Dendritic cell treated with granulocyte-macrophage colony-stimulating factor and Interleukin-4, amounts not matched to agents 40 ng/mL and 50 ng/mL, for 4 days (primary cell): ENCODE results near the gene TPGS1.

Experiments
- H3K27ac Mint-ChIP-seq: one replicate; pipeline ENCODE4 v1.8.0; 2022; ENCODE audit warnings: mild to moderate bottlenecking, mixed read lengths
- H3K27me3 Mint-ChIP-seq: one replicate; pipeline ENCODE4 v1.8.0; 2022; ENCODE audit warnings: mild to moderate bottlenecking, mixed read lengths
- H3K36me3 Mint-ChIP-seq: one replicate; pipeline ENCODE4 v1.8.0; 2022; ENCODE audit warnings: low read depth, mixed read lengths
- H3K4me1 Mint-ChIP-seq: one replicate; pipeline ENCODE4 v1.8.0; 2022; ENCODE audit warnings: low read depth, mixed read lengths
- H3K4me3 Mint-ChIP-seq: one replicate; pipeline ENCODE4 v1.8.0; 2022; ENCODE audit warnings: mild to moderate bottlenecking, moderate library complexity, mixed read lengths
- H3K9me3 Mint-ChIP-seq: one replicate; pipeline ENCODE4 v1.8.0; 2022; ENCODE audit warnings: mixed read lengths
- intact Hi-C: fragments of 100-400 bp; cut with micrococcal nuclease; formaldehyde crosslinking; loops from one replicate; pipeline ENCODE4 v1.15.0; 2022

Gene TPGS1

GRCh38 chr19:531009-531752 lies 23.9 kb downstream of the TPGS1 start:
- Mint-ChIP-seq H3K27ac (peak overlapping the region; percentile 82), H3K4me1 (peaks cover 46% of the 10 kb centered on the region), H3K27me3 (peaks cover 12% of the 10 kb centered on the region), H3K9me3 (no peaks in the 10 kb centered on the region), H3K4me3 (peak overlapping the region; percentile 92), H3K36me3 (peaks cover 33% of the 10 kb centered on the region)
- intact Hi-C loops, result loop anchor here (5.0 kb wide), 1 partner anchor 41 kb away; the partner anchor contains the start of gene BSG

- Mint-ChIP-seq H3K27ac (peak within 1 kb of the TSS; percentile 82), H3K4me3 (peak within 1 kb of the TSS; percentile 92), H3K27me3 (peaks cover 8% of the 10 kb centered on the region), H3K9me3 (no peaks in the 10 kb centered on the region), H3K36me3 (peaks cover 41% of the 10 kb centered on the region), H3K4me1 (peaks cover 46% of the 10 kb centered on the region)
- intact Hi-C loops, result loop anchor here (5.0 kb wide), 1 partner anchor 40 kb away; the partner anchor contains the start of gene BSG
These were observed 24.7 kb downstream of the TPGS1 start, which contains the start of gene CDC34 for GRCh38 chr19:531753-532560. CDC34 (plus strand) TSS chr19:531760; CDS start chr19:531932, 172 bp downstream.

GRCh38 chr19:532561-533363 lies 25.5 kb downstream of the TPGS1 start:
- H3K4me1 Mint-ChIP-seq, result peaks cover 46% of the 10 kb centered on the region
- peaks cover 49% of the 10 kb centered on the region for H3K36me3 Mint-ChIP-seq
- peaks cover 4% of the 10 kb centered on the region for H3K27me3 Mint-ChIP-seq
- no peaks in the 10 kb centered on the region for H3K9me3 Mint-ChIP-seq
- peak overlapping the region; percentile 82 for H3K27ac Mint-ChIP-seq
- peak overlapping the region; percentile 92 for H3K4me3 Mint-ChIP-seq
- intact Hi-C loops, result loop anchor here (5.0 kb wide), 1 partner anchor 40 kb away; the partner anchor contains the start of gene BSG

- peaks cover 42% of the 10 kb centered on the region for H3K4me1 Mint-ChIP-seq
- H3K9me3 Mint-ChIP-seq, result no peaks in the 10 kb centered on the region
- intact Hi-C loops, result loop anchor here (5.0 kb wide), 1 partner anchor 39 kb away; the partner anchor contains the start of gene BSG
- H3K27me3 Mint-ChIP-seq, result no peaks in the 10 kb centered on the region
- peaks cover 57% of the 10 kb centered on the region for H3K36me3 Mint-ChIP-seq
- H3K4me3 Mint-ChIP-seq, result peak overlapping the region; percentile 92
- H3K27ac Mint-ChIP-seq, result peak overlapping the region; percentile 82
These were observed 26.2 kb downstream of the TPGS1 start for GRCh38 chr19:533364-534058.

GRCh38 chr19:534088-534487 lies 26.8 kb downstream of the TPGS1 start:
- Mint-ChIP-seq H3K9me3 (no peaks in the 10 kb centered on the region), H3K36me3 (peaks cover 63% of the 10 kb centered on the region), H3K27me3 (no peaks in the 10 kb centered on the region), H3K4me1 (peaks cover 39% of the 10 kb centered on the region), H3K27ac (peak overlapping the region; percentile 82), H3K4me3 (peak overlapping the region; percentile 23)
- intact Hi-C loops, result loop anchor here (5.0 kb wide), 1 partner anchor 38 kb away; the partner anchor contains the start of gene BSG

- intact Hi-C loops, result no loop called here
- no peaks in the 10 kb centered on the region for H3K27me3 Mint-ChIP-seq
- H3K36me3 Mint-ChIP-seq, result peaks cover 71% of the 10 kb centered on the region
- H3K27ac Mint-ChIP-seq, result peak overlapping the region; percentile 62
- no peaks in the 10 kb centered on the region for H3K9me3 Mint-ChIP-seq
- H3K4me1 Mint-ChIP-seq, result peaks cover 29% of the 10 kb centered on the region
- H3K4me3 Mint-ChIP-seq, result no peak overlapping the region
These were observed 27.9 kb downstream of the TPGS1 start for GRCh38 chr19:535017-535835.

- H3K27me3 Mint-ChIP-seq, result no peaks in the 10 kb centered on the region
- intact Hi-C loops, result no loop called here
- peaks cover 21% of the 10 kb centered on the region for H3K4me1 Mint-ChIP-seq
- H3K9me3 Mint-ChIP-seq, result no peaks in the 10 kb centered on the region
- peaks cover 78% of the 10 kb centered on the region for H3K36me3 Mint-ChIP-seq
- no peak overlapping the region for H3K4me3 Mint-ChIP-seq
- H3K27ac Mint-ChIP-seq, result no peak overlapping the region
These were observed 29.0 kb downstream of the TPGS1 start for GRCh38 chr19:536031-536880.

GRCh38 chr19:536881-537404 lies 29.6 kb downstream of the TPGS1 start:
- intact Hi-C loops, result no loop called here
- Mint-ChIP-seq H3K36me3 (peaks cover 83% of the 10 kb centered on the region), H3K9me3 (no peaks in the 10 kb centered on the region), H3K4me3 (no peak overlapping the region), H3K27me3 (no peaks in the 10 kb centered on the region), H3K27ac (no peak overlapping the region), H3K4me1 (peaks cover 21% of the 10 kb centered on the region)

- Mint-ChIP-seq H3K4me3 (no peak overlapping the region), H3K36me3 (peaks cover 89% of the 10 kb centered on the region), H3K27me3 (peaks cover 4% of the 10 kb centered on the region), H3K9me3 (no peaks in the 10 kb centered on the region), H3K27ac (no peak overlapping the region), H3K4me1 (peaks cover 18% of the 10 kb centered on the region)
- intact Hi-C loops, result no loop called here
These were observed 31.5 kb downstream of the TPGS1 start for GRCh38 chr19:538641-539428.

- Mint-ChIP-seq H3K4me3 (no peak overlapping the region), H3K36me3 (peaks cover 83% of the 10 kb centered on the region), H3K4me1 (peaks cover 19% of the 10 kb centered on the region), H3K27ac (no peak overlapping the region), H3K9me3 (no peaks in the 10 kb centered on the region), H3K27me3 (peaks cover 11% of the 10 kb centered on the region)
- intact Hi-C loops, result no loop called here
These were observed 32.2 kb downstream of the TPGS1 start for GRCh38 chr19:539429-540030.
